Liver (tissue), 9 donors: Measurements from ENCODE around the gene MTRF1L. TPM values are rescaled to one million over a fixed set of nuclear protein-coding genes. Genes with fewer than 3 reads are reported as not detected.

Experiments used
- DNase-seq: peaks from one replicate; pipeline ENCODE4 v3.0.0-alpha.2; 2017; ENCODE audit warnings: low spot score
- H3K27ac ChIP-seq, 2 donors: one replicate each; pipeline ENCODE4 v1.7.0; 2013; ENCODE audit warnings: inconsistent platforms in 2 of 2, low read length in 2 of 2, control low read depth in 1 of 2, low read depth in 1 of 2, mild to moderate bottlenecking in 1 of 2
- H3K27me3 ChIP-seq, 4 donors: one replicate each; pipeline versions ENCODE4 v1.6.1 to v1.7.0; 2013; ENCODE audit warnings: low read length in 3 of 4, inconsistent platforms in 1 of 4, mild to moderate bottlenecking in 1 of 4, moderate library complexity in 1 of 4; ENCODE audit not compliant: control insufficient read depth in 4 of 4, insufficient read depth in 4 of 4
- H3K36me3 ChIP-seq, 4 donors: one replicate each; pipeline versions ENCODE4 v1.6.1 to v1.7.0; 2013; ENCODE audit warnings: low read length in 3 of 4, mild to moderate bottlenecking in 3 of 4, low read depth in 1 of 4, moderate library complexity in 1 of 4; ENCODE audit not compliant: control insufficient read depth in 4 of 4, insufficient read depth in 3 of 4
- H3K4me1 ChIP-seq, 4 donors: one replicate each; pipeline versions ENCODE4 v1.6.1 to v1.7.0; 2013; ENCODE audit warnings: low read length in 3 of 4, mild to moderate bottlenecking in 3 of 4, moderate library complexity in 1 of 4; ENCODE audit not compliant: control insufficient read depth in 4 of 4, insufficient read depth in 4 of 4
- H3K4me3 ChIP-seq, 3 donors: one replicate each; pipeline versions ENCODE4 v1.6.1 to v1.7.0; 2013; ENCODE audit warnings: low read length in 3 of 3, control low read depth in 1 of 3, low read depth in 1 of 3, mild to moderate bottlenecking in 1 of 3
- H3K9ac ChIP-seq, 2 donors: one replicate each; pipeline ENCODE4 v1.7.0; 2013; ENCODE audit warnings: low read length in 2 of 2, mild to moderate bottlenecking in 2 of 2, moderate library complexity in 2 of 2, control low read depth in 1 of 2, low read depth in 1 of 2
- H3K9me3 ChIP-seq, 4 donors: one replicate each; pipeline versions ENCODE4 v1.6.1 to v1.7.0; 2013; ENCODE audit warnings: low read length in 3 of 4; ENCODE audit not compliant: control insufficient read depth in 4 of 4
- ATF3 ChIP-seq: IDR thresholded peaks from 2 replicates; pipeline ENCODE4 v1.6.1; 2016; ENCODE audit warnings: antibody characterized with exemption
- CTCF ChIP-seq: fragments of 150-350 bp; IDR thresholded peaks from 2 replicates; pipeline ENCODE4 v1.5.1; 2017; ENCODE audit warnings: improper control_type of control experiment, low read depth, low read length; ENCODE audit not compliant: missing input control
- FOXA2 ChIP-seq: IDR thresholded peaks from 2 replicates; pipeline ENCODE4 v1.6.1; 2016; ENCODE audit warnings: antibody characterized with exemption
- GABPA ChIP-seq, 2 donors: IDR thresholded peaks in 1 of 2; conservative IDR thresholded peaks in 1 of 2; 2 replicates each; pipeline ENCODE4 v1.6.1; 2016; ENCODE audit warnings: antibody characterized with exemption in 2 of 2, mild to moderate bottlenecking in 1 of 2, moderate library complexity in 1 of 2
- MAX ChIP-seq: IDR thresholded peaks from 2 replicates; pipeline ENCODE4 v1.6.1; 2016; ENCODE audit warnings: antibody characterized with exemption
- RAD21 ChIP-seq, 2 donors: IDR thresholded peaks; 2 replicates each; pipeline ENCODE4 v1.6.1; 2016; ENCODE audit warnings: antibody characterized with exemption in 2 of 2, mild to moderate bottlenecking in 2 of 2
- SP1 ChIP-seq: IDR thresholded peaks from 2 replicates; pipeline ENCODE4 v1.6.1; 2018; ENCODE audit warnings: antibody characterized with exemption, mild to moderate bottlenecking
- YY1 ChIP-seq: IDR thresholded peaks from 2 replicates; pipeline ENCODE4 v1.6.1; 2016; ENCODE audit warnings: antibody characterized with exemption, mild to moderate bottlenecking
- ZBTB33 ChIP-seq: IDR thresholded peaks from 2 replicates; pipeline ENCODE4 v1.6.1; 2016; ENCODE audit warnings: antibody characterized with exemption
- WGBS: extraction: QIAGEN DNeasy Blood & Tissue Kit; methylation state at CpG from one replicate; pipeline ENCODE4 v1.1.7; 2013; 5-methylcytosine and 5-hydroxymethylcytosine counted together
- polyA plus RNA-seq, 2 donors: library from polyadenylated mRNA; stranded (reverse) in 1 of 2; unstranded in 1 of 2; fragments of 200-250 nt in 1 of 2; fragments of >200 nt in 1 of 2; fragmentation: Nextera tagmentation in 1 of 2; extraction: Ambion mirVana in 1 of 2; gene quantifications; one replicate each; pipeline versions ENCODE4 v1.2.1 to v1.2.3, GENCODE V29; 2013 to 2015
- total RNA-seq, 2 donors: library from RNA; depleted of rRNA; stranded (reverse); fragments of >200 nt; gene quantifications; one replicate each; pipeline ENCODE4 v1.2.3, GENCODE V29; 2014
- donor health status: healthy.
- donor health status: healthy.
- donor health status: healthy.
- donor health status: healthy.
- donor health status: healthy.

Gene MTRF1L
- total and polyA plus RNA-seq, 4 donors = 6.1 to 11.1 (median 8.4) TPM

GRCh38 chr6:152976749-152977148 is 25.8 kb downstream of the MTRF1L start:
- WGBS = 94% methylated on average over 1 of the region's 1 CpG
- H3K4me1 ChIP-seq = peaks cover 0 to 12% (median 4%) of the 10 kb centered on the region in 4 donors
- H3K9me3 ChIP-seq = no peaks in the 10 kb centered on the region
- no peak overlapping the region for H3K9ac ChIP-seq
- H3K27me3 ChIP-seq = no peaks in the 10 kb centered on the region
- no peak overlapping the region for H3K27ac ChIP-seq
- H3K36me3 ChIP-seq = peaks cover 0 to 14% (median 8%) of the 10 kb centered on the region in 4 donors
- TF ChIP-seq CTCF (no peak), GABPA (IDR thresholded peaks at IDR 0.05 in 1 of 2, conservative IDR thresholded peaks at IDR 0.05 in 1 of 2) (no peak), RAD21 (IDR thresholded peaks at IDR 0.05) (no peak), FOXA2 (no peak)
- H3K4me3 ChIP-seq = no peak overlapping the region
- no peak for DNase-seq

- H3K27me3 ChIP-seq = no peaks in the 10 kb centered on the region
- no peaks in the 10 kb centered on the region for H3K9me3 ChIP-seq
- H3K9ac ChIP-seq = no peak overlapping the region
- no peak overlapping the region for H3K4me3 ChIP-seq
- peak overlapping the region in 1 of 2 donors; percentile 33 for H3K27ac ChIP-seq
- no peak for DNase-seq
- 62% methylated on average over 4 of the region's 4 CpGs for WGBS
- peak; percentile 67 for TF ChIP-seq ATF3
- TF ChIP-seq CTCF = no peak
- peaks cover 1 to 26% (median 18%) of the 10 kb centered on the region in 4 donors for H3K36me3 ChIP-seq
- H3K4me1 ChIP-seq = peaks cover 0 to 12% (median 4%) of the 10 kb centered on the region in 4 donors
Measured at GRCh38 chr6:152975204-152975915, 27.1 kb downstream of the MTRF1L start.

GRCh38 chr6:152973916-152974315 is 28.6 kb downstream of the MTRF1L start:
- 98% methylated on average over 1 of the region's 1 CpG for WGBS
- no peak overlapping the region for H3K27ac ChIP-seq
- H3K4me1 ChIP-seq = peaks cover 0 to 12% (median 4%) of the 10 kb centered on the region in 4 donors
- peaks cover 0 to 3% (median 0%) of the 10 kb centered on the region in 4 donors for H3K9me3 ChIP-seq
- H3K9ac ChIP-seq = no peak overlapping the region
- no peak for DNase-seq
- H3K27me3 ChIP-seq = no peaks in the 10 kb centered on the region
- H3K4me3 ChIP-seq = no peak overlapping the region
- H3K36me3 ChIP-seq = peaks cover 1 to 35% (median 23%) of the 10 kb centered on the region in 4 donors
- TF ChIP-seq FOXA2 = no peak
- no peak for TF ChIP-seq MAX
- no peak for TF ChIP-seq ZBTB33
- TF ChIP-seq YY1 = no peak
- no peak for TF ChIP-seq CTCF
- TF ChIP-seq SP1 = no peak
